Lower leg skin (tissue), 3 donors: ENCODE measurements around the gene ARHGEF2.

Source experiments
- POLR2A ChIP-seq, 2 donors: fragments of 450-650 bp; IDR thresholded peaks; one replicate each; pipeline ENCODE4 v1.6.1; 2016 to 2017; ENCODE audit warnings: antibody characterized with exemption in 2 of 2, mild to moderate bottlenecking in 1 of 2, moderate library complexity in 1 of 2
- TF ChIP-seq, protein P1 (sequence below), 3 donors: fragments of 450-650 bp; IDR thresholded peaks; one replicate each; pipeline ENCODE4 v1.5.1; 2016; ENCODE audit warnings: antibody characterized with exemption in 3 of 3, mild to moderate bottlenecking in 3 of 3, moderate library complexity in 2 of 3

DNA sequence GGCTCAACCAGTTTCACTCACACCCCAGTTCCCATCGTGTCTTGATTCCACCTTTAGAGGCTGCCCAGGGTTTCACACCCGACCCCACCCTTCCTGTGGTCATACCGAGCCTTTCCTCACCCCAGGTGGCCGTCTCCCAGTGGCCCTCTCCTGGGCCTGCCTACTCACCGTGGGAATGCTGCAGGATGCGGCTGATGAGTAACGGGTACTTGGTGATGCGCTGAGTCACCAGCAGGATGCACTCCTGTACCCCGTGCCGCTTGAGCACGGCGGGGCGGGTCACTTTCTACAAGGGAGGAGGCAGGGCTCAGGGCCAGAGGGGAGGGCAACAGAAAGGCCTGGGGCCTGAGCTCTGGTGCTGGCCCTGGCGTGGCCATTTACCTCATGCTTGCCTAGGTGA is 16.4 kb downstream of the ARHGEF2 start:
- TF ChIP-seq, protein P1, sequence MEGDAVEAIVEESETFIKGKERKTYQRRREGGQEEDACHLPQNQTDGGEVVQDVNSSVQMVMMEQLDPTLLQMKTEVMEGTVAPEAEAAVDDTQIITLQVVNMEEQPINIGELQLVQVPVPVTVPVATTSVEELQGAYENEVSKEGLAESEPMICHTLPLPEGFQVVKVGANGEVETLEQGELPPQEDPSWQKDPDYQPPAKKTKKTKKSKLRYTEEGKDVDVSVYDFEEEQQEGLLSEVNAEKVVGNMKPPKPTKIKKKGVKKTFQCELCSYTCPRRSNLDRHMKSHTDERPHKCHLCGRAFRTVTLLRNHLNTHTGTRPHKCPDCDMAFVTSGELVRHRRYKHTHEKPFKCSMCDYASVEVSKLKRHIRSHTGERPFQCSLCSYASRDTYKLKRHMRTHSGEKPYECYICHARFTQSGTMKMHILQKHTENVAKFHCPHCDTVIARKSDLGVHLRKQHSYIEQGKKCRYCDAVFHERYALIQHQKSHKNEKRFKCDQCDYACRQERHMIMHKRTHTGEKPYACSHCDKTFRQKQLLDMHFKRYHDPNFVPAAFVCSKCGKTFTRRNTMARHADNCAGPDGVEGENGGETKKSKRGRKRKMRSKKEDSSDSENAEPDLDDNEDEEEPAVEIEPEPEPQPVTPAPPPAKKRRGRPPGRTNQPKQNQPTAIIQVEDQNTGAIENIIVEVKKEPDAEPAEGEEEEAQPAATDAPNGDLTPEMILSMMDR (IDR thresholded peaks at IDR 0.05) = no peak
- no peak for TF ChIP-seq POLR2A (IDR thresholded peaks at IDR 0.05)
